OCI-LY1 (cell line): ENCODE data around the gene UNCX.

ENCODE experiments used
- CTCF ChIP-seq: fragments of 200-600 bp; sonication (generic), shearing (Covaris generic); IDR thresholded peaks from 2 replicates; pipeline ENCODE4 v1.5.1; 2017; ENCODE audit warnings: mild to moderate bottlenecking, antibody characterized with exemption, low read length, moderate library complexity, mixed read lengths
- EZH2 ChIP-seq: fragments of 200-600 bp; sonication (generic), shearing (Covaris generic); IDR thresholded peaks from 2 replicates; pipeline ENCODE4 v1.8.0; 2017; ENCODE audit warnings: borderline replicate concordance, mixed run types, mild to moderate bottlenecking, antibody characterized with exemption, low read length, moderate library complexity, mixed read lengths

GRCh38 chr7:1220000-1220726 lies 12.5 kb upstream of the UNCX start:
- TF ChIP-seq CTCF (no peak), EZH2 (no peak)
